ENCODE results near the gene RFC3. TPM values are rescaled to one million over a fixed set of nuclear protein-coding genes. Genes with fewer than 3 reads are reported as not detected.
A peak's percentile ranks its signal among the peaks of the same experiment; 100 is the strongest.
"Not testable (repeated sequence)": the region's sequence is repeated elsewhere in the genome, so short reads cannot be mapped to it uniquely, and the experiment has no call there.

RFC3 gene
- polyA plus RNA-seq (2013, experiment 1 of 2) = 20.0 TPM
- 22.3 TPM for polyA plus RNA-seq (2013, experiment 2 of 2)

GRCh38 chr13:33817901-33818706 is at the start of gene RFC3:
TSS of gene RFC3 (plus strand) at chr13:33818149. CDS start at chr13:33818179, 30 bp downstream.
- 1 to 2% methylated on average over 38 to 49 of the region's 50 CpGs for WGBS, 2 experiments (ENCODE audit: insufficient coverage in 2 of 2)
- Histone ChIP-seq H3K36me3 (ENCODE audit: control insufficient read depth, insufficient read depth, low read length) (peaks cover 24% of the 10 kb centered on the region), H3K9me3 (ENCODE audit: control insufficient read depth, low read length) (no peaks in the 10 kb centered on the region), H3K4me1 (ENCODE audit: control insufficient read depth, insufficient read depth, low read length, poor library complexity, severe bottlenecking) (no peaks in the 10 kb centered on the region), H3K4me3 (ENCODE audit: extremely low read depth, insufficient read depth, low read length, poor library complexity, severe bottlenecking) (peak within 1 kb of the TSS; percentile 85), H3K27ac (ENCODE audit: low read depth, low read length, severe bottlenecking) (peak within 1 kb of the TSS; percentile 84)

GRCh38 chr13:33771296-33771695 is 46.7 kb upstream of the RFC3 start:
- no CpG with 5 or more reads among the region's 2 CpGs for WGBS, 2 experiments (ENCODE audit: insufficient coverage in 2 of 2)
- Histone ChIP-seq H3K9me3 (ENCODE audit: control insufficient read depth, low read length) (no peaks in the 10 kb centered on the region), H3K4me1 (ENCODE audit: control insufficient read depth, insufficient read depth, low read length, poor library complexity, severe bottlenecking) (no peaks in the 10 kb centered on the region), H3K36me3 (ENCODE audit: control insufficient read depth, insufficient read depth, low read length) (no peaks in the 10 kb centered on the region), H3K27ac (ENCODE audit: low read depth, low read length, severe bottlenecking) (no peak overlapping the region), H3K4me3 (ENCODE audit: extremely low read depth, insufficient read depth, low read length, poor library complexity, severe bottlenecking) (no peak overlapping the region)

GRCh38 chr13:33773790-33774462 is 44.0 kb upstream of the RFC3 start:
- H3K36me3 ChIP-seq (ENCODE audit: control insufficient read depth, insufficient read depth, low read length) = no peaks in the 10 kb centered on the region
- 93 to 100% methylated on average over 2 to 3 of the region's 5 CpGs for WGBS, 2 experiments (ENCODE audit: insufficient coverage in 2 of 2)
- H3K4me1 ChIP-seq (ENCODE audit: control insufficient read depth, insufficient read depth, low read length, poor library complexity, severe bottlenecking) = no peaks in the 10 kb centered on the region
- no peaks in the 10 kb centered on the region for H3K9me3 ChIP-seq (ENCODE audit: control insufficient read depth, low read length)
- no peak overlapping the region for H3K27ac ChIP-seq (ENCODE audit: low read depth, low read length, severe bottlenecking)
- H3K4me3 ChIP-seq (ENCODE audit: extremely low read depth, insufficient read depth, low read length, poor library complexity, severe bottlenecking) = no peak overlapping the region

- no peak overlapping the region for H3K4me3 ChIP-seq (ENCODE audit: extremely low read depth, insufficient read depth, low read length, poor library complexity, severe bottlenecking)
- WGBS, 2 experiments (ENCODE audit: insufficient coverage in 2 of 2) = 45 to 47% methylated on average over 2 of the region's 2 CpGs
- H3K4me1 ChIP-seq (ENCODE audit: control insufficient read depth, insufficient read depth, low read length, poor library complexity, severe bottlenecking) = no peaks in the 10 kb centered on the region
- no peaks in the 10 kb centered on the region for H3K36me3 ChIP-seq (ENCODE audit: control insufficient read depth, insufficient read depth, low read length)
- H3K27ac ChIP-seq (ENCODE audit: low read depth, low read length, severe bottlenecking) = no peak overlapping the region
- no peaks in the 10 kb centered on the region for H3K9me3 ChIP-seq (ENCODE audit: control insufficient read depth, low read length)
Measured at GRCh38 chr13:33775339-33776108, 42.4 kb upstream of the RFC3 start.

GRCh38 chr13:33776239-33776881 is 41.6 kb upstream of the RFC3 start:
- H3K27ac ChIP-seq (ENCODE audit: low read depth, low read length, severe bottlenecking) = no peak overlapping the region
- no peak overlapping the region for H3K4me3 ChIP-seq (ENCODE audit: extremely low read depth, insufficient read depth, low read length, poor library complexity, severe bottlenecking)
- no peaks in the 10 kb centered on the region for H3K9me3 ChIP-seq (ENCODE audit: control insufficient read depth, low read length)
- H3K36me3 ChIP-seq (ENCODE audit: control insufficient read depth, insufficient read depth, low read length) = no peaks in the 10 kb centered on the region
- H3K4me1 ChIP-seq (ENCODE audit: control insufficient read depth, insufficient read depth, low read length, poor library complexity, severe bottlenecking) = no peaks in the 10 kb centered on the region
- WGBS, 2 experiments (ENCODE audit: insufficient coverage in 2 of 2) = 81 to 87% methylated on average over 3 to 4 of the region's 9 CpGs

GRCh38 chr13:33782631-33783030 is 35.3 kb upstream of the RFC3 start:
- H3K4me3 ChIP-seq (ENCODE audit: extremely low read depth, insufficient read depth, low read length, poor library complexity, severe bottlenecking) = no peak overlapping the region
- H3K4me1 ChIP-seq (ENCODE audit: control insufficient read depth, insufficient read depth, low read length, poor library complexity, severe bottlenecking) = no peaks in the 10 kb centered on the region
- no peak overlapping the region for H3K27ac ChIP-seq (ENCODE audit: low read depth, low read length, severe bottlenecking)
- no peaks in the 10 kb centered on the region for H3K36me3 ChIP-seq (ENCODE audit: control insufficient read depth, insufficient read depth, low read length)
- no CpG with 5 or more reads among the region's 4 CpGs for WGBS, 2 experiments (ENCODE audit: insufficient coverage in 2 of 2)
- H3K9me3 ChIP-seq (ENCODE audit: control insufficient read depth, low read length) = no peaks in the 10 kb centered on the region

- H3K36me3 ChIP-seq (ENCODE audit: control insufficient read depth, insufficient read depth, low read length); H3K9me3 ChIP-seq (ENCODE audit: control insufficient read depth, low read length); H3K4me1 ChIP-seq (ENCODE audit: control insufficient read depth, insufficient read depth, low read length, poor library complexity, severe bottlenecking); H3K4me3 ChIP-seq (ENCODE audit: extremely low read depth, insufficient read depth, low read length, poor library complexity, severe bottlenecking); H3K27ac ChIP-seq (ENCODE audit: low read depth, low read length, severe bottlenecking): not testable (repeated sequence)
- WGBS, 2 experiments (ENCODE audit: insufficient coverage in 2 of 2) = 80% methylated on average over 1 of the region's 4 CpGs; no CpG with 5 or more reads in 1 of the 2 experiments
Measured at GRCh38 chr13:33783212-33783611, 34.7 kb upstream of the RFC3 start.

- Histone ChIP-seq H3K4me3 (ENCODE audit: extremely low read depth, insufficient read depth, low read length, poor library complexity, severe bottlenecking) (no peak overlapping the region), H3K4me1 (ENCODE audit: control insufficient read depth, insufficient read depth, low read length, poor library complexity, severe bottlenecking) (no peaks in the 10 kb centered on the region), H3K36me3 (ENCODE audit: control insufficient read depth, insufficient read depth, low read length) (no peaks in the 10 kb centered on the region), H3K27ac (ENCODE audit: low read depth, low read length, severe bottlenecking) (no peak overlapping the region), H3K9me3 (ENCODE audit: control insufficient read depth, low read length) (no peaks in the 10 kb centered on the region)
- no CpG with 5 or more reads among the region's 1 CpG for WGBS, 2 experiments (ENCODE audit: insufficient coverage in 2 of 2)
Measured at GRCh38 chr13:33784738-33785137, 33.2 kb upstream of the RFC3 start.

GRCh38 chr13:33785384-33785783 is 32.6 kb upstream of the RFC3 start:
- no peak overlapping the region for H3K27ac ChIP-seq (ENCODE audit: low read depth, low read length, severe bottlenecking)
- no CpG with 5 or more reads among the region's 1 CpG for WGBS, 2 experiments (ENCODE audit: insufficient coverage in 2 of 2)

GRCh38 chr13:33787051-33787591 is 30.8 kb upstream of the RFC3 start:
- Histone ChIP-seq H3K27ac (ENCODE audit: low read depth, low read length, severe bottlenecking) (no peak overlapping the region), H3K36me3 (ENCODE audit: control insufficient read depth, insufficient read depth, low read length) (no peaks in the 10 kb centered on the region), H3K4me3 (ENCODE audit: extremely low read depth, insufficient read depth, low read length, poor library complexity, severe bottlenecking) (no peak overlapping the region), H3K9me3 (ENCODE audit: control insufficient read depth, low read length) (no peaks in the 10 kb centered on the region), H3K4me1 (ENCODE audit: control insufficient read depth, insufficient read depth, low read length, poor library complexity, severe bottlenecking) (no peaks in the 10 kb centered on the region)
- 92% methylated on average over 2 of the region's 6 CpGs; no CpG with 5 or more reads in 1 of the 2 experiments for WGBS, 2 experiments (ENCODE audit: insufficient coverage in 2 of 2)

More at GRCh38 chr13:33785384-33785783, 32.6 kb upstream of the RFC3 start:
- no peaks in the 10 kb centered on the region for H3K36me3 ChIP-seq (ENCODE audit: control insufficient read depth, insufficient read depth, low read length)
- no peak overlapping the region for H3K4me3 ChIP-seq (ENCODE audit: extremely low read depth, insufficient read depth, low read length, poor library complexity, severe bottlenecking)
- no peaks in the 10 kb centered on the region for H3K9me3 ChIP-seq (ENCODE audit: control insufficient read depth, low read length)
- no peaks in the 10 kb centered on the region for H3K4me1 ChIP-seq (ENCODE audit: control insufficient read depth, insufficient read depth, low read length, poor library complexity, severe bottlenecking)

Measured in mesodermal cell (in vitro differentiated cells).